ENCODE results near the gene CPVL.

GRCh38 chr7:29135846-29136245, 10.5 kb downstream of the CPVL start:
- TF ChIP-seq, protein P1, sequence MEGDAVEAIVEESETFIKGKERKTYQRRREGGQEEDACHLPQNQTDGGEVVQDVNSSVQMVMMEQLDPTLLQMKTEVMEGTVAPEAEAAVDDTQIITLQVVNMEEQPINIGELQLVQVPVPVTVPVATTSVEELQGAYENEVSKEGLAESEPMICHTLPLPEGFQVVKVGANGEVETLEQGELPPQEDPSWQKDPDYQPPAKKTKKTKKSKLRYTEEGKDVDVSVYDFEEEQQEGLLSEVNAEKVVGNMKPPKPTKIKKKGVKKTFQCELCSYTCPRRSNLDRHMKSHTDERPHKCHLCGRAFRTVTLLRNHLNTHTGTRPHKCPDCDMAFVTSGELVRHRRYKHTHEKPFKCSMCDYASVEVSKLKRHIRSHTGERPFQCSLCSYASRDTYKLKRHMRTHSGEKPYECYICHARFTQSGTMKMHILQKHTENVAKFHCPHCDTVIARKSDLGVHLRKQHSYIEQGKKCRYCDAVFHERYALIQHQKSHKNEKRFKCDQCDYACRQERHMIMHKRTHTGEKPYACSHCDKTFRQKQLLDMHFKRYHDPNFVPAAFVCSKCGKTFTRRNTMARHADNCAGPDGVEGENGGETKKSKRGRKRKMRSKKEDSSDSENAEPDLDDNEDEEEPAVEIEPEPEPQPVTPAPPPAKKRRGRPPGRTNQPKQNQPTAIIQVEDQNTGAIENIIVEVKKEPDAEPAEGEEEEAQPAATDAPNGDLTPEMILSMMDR (IDR thresholded peaks at IDR 0.05): no peak
- TF ChIP-seq POLR2A (IDR thresholded peaks at IDR 0.05): no peak

All from prostate gland (tissue), 2 donors.